ENCODE measurements around the gene ZAP70. TPM values are rescaled to one million over a fixed set of nuclear protein-coding genes. Genes with fewer than 3 reads are reported as not detected.

ZAP70 gene
- total and polyA plus RNA-seq, 10 donors, result 35.2 to 96.1 (median 62.2) TPM

DNA sequence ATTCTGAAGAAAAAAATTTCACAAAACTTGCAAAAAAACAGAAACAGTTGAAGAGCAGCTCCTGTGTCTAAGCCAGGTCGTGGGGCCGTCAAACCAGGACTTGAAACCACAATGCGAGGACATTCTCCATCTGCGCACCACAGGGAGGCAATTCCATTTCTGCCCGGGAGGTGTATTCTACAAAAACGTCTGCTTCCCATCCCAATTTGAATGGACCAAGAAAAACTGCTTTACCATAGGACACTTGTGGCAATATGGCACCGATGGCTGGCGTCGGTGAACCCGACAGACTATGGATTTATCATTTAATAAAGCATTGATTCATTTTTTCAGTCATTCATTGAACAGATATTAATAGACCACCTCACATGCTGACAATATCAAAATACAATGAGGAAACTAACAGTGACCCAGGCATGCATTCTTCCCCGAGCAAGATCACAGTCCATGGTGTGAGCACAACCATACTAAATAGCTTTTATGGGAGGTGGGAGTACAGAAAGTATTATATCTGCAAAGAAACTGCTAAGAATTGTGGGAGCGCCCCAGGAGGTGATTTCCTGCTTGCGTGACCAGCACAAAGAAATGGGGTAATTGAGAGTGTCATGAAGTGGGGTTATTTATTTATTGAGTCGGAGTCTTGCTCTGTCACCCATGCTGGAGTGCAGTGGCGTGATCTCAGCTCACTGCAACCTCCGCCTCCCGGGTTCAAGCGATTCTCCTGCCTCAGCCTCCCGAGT, 10.5 kb upstream of the ZAP70 start:
- TF ChIP-seq, protein P1, sequence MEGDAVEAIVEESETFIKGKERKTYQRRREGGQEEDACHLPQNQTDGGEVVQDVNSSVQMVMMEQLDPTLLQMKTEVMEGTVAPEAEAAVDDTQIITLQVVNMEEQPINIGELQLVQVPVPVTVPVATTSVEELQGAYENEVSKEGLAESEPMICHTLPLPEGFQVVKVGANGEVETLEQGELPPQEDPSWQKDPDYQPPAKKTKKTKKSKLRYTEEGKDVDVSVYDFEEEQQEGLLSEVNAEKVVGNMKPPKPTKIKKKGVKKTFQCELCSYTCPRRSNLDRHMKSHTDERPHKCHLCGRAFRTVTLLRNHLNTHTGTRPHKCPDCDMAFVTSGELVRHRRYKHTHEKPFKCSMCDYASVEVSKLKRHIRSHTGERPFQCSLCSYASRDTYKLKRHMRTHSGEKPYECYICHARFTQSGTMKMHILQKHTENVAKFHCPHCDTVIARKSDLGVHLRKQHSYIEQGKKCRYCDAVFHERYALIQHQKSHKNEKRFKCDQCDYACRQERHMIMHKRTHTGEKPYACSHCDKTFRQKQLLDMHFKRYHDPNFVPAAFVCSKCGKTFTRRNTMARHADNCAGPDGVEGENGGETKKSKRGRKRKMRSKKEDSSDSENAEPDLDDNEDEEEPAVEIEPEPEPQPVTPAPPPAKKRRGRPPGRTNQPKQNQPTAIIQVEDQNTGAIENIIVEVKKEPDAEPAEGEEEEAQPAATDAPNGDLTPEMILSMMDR (IDR thresholded peaks at IDR 0.05 in 8 of 11, conservative IDR thresholded peaks at IDR 0.05 in 3 of 11), result no peak
- TF ChIP-seq POLR2AphosphoS5 (IDR thresholded peaks at IDR 0.05), result no peak
- TF ChIP-seq POLR2A (IDR thresholded peaks at IDR 0.05), result no peak
- intact Hi-C loops (cut with DNase I; ENCODE audit: low total_unique reads), result loop anchor here (5.0 kb wide), 1 partner anchor 684 kb away; no protein-coding TSS in a partner anchor
- H3K4me3 ChIP-seq, result no peak overlapping the region
- H3K9me3 ChIP-seq, result no peaks in the 10 kb centered on the region
- DNase-seq, result no peak
- peaks cover 0 to 9% (median 0%) of the 10 kb centered on the region in 7 donors for H3K27me3 ChIP-seq (replicated peaks in 1 of 7)
- H3K27ac ChIP-seq, result no peak overlapping the region
- H3K36me3 ChIP-seq, result no peaks in the 10 kb centered on the region
- 86 to 94% (median 92%) methylated on average over 18 to 19 of the region's 19 CpGs for WGBS, 5 donors
- peaks cover 0 to 6% (median 0%) of the 10 kb centered on the region in 6 donors for H3K4me1 ChIP-seq

DNA sequence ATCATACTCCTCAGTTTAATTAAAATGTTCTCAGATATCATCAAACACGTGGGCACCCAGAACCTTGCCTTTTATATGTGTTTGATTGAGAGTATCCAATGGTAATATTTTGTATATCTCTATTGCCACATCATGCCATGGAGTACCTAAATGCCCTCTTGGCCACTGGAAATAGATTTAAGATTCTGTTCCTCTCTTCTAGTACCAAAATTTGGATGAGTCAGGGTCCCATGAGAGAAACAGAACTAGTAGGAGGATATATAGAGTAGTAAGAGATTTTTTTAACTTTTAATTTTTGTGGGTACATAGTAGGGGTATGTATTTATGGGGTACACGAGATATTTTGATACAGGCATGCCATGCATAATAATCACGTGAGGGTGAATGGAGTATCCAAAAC, 9.6 kb upstream of the ZAP70 start:
- Histone ChIP-seq H3K4me3 (no peak overlapping the region), H3K4me1 (peaks cover 0 to 6% (median 0%) of the 10 kb centered on the region in 6 donors), H3K27ac (no peak overlapping the region), H3K27me3 (replicated peaks in 1 of 7) (peaks cover 0 to 17% (median 0%) of the 10 kb centered on the region in 7 donors), H3K9me3 (no peaks in the 10 kb centered on the region), H3K36me3 (no peaks in the 10 kb centered on the region)
- DNase-seq, result no peak
- TF ChIP-seq POLR2A (IDR thresholded peaks at IDR 0.05) (no peak), POLR2AphosphoS5 (IDR thresholded peaks at IDR 0.05) (no peak)
- WGBS, 5 donors, result 72 to 87% (median 84%) methylated on average over 3 of the region's 3 CpGs
- intact Hi-C loops (cut with DNase I; ENCODE audit: low total_unique reads), result loop anchor here (5.0 kb wide), 1 partner anchor 684 kb away; no protein-coding TSS in a partner anchor

DNA sequence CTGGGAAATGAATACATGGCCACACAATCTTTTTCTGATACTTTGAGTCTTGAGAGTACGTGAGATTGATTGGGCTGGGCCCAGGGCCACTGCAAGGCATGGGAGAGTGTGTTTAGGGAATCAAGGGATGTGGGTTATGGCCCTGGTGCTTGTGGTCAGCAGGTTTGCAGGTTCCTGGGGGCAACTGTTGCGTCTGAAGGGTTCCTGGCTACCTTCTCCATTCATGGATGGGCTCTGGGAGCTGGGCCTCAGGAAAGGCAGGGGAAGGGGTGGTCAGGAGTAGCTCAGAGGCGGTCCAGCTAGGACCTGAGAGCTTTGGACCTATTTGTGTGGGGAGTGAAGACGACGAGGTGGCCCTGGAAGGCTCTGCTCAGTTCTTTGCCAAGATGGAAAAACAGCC, 8.4 kb upstream of the ZAP70 start:
- Histone ChIP-seq H3K27me3 (replicated peaks in 1 of 7) (peaks cover 0 to 28% (median 0%) of the 10 kb centered on the region in 7 donors), H3K9me3 (no peaks in the 10 kb centered on the region), H3K4me1 (peaks cover 0 to 10% (median 2%) of the 10 kb centered on the region in 6 donors), H3K27ac (no peak overlapping the region), H3K36me3 (no peaks in the 10 kb centered on the region), H3K4me3 (no peak overlapping the region)
- WGBS, 5 donors, result 90 to 98% (median 94%) methylated on average over 5 of the region's 5 CpGs
- intact Hi-C loops (cut with DNase I; ENCODE audit: low total_unique reads), result loop anchor here (5.0 kb wide), 1 partner anchor 682 kb away; no protein-coding TSS in a partner anchor
- TF ChIP-seq POLR2AphosphoS5 (IDR thresholded peaks at IDR 0.05) (no peak), POLR2A (IDR thresholded peaks at IDR 0.05) (no peak)
- TF ChIP-seq, protein P1 (IDR thresholded peaks at IDR 0.05 in 8 of 11, conservative IDR thresholded peaks at IDR 0.05 in 3 of 11), result no peak
- DNase-seq, result no peak

DNA sequence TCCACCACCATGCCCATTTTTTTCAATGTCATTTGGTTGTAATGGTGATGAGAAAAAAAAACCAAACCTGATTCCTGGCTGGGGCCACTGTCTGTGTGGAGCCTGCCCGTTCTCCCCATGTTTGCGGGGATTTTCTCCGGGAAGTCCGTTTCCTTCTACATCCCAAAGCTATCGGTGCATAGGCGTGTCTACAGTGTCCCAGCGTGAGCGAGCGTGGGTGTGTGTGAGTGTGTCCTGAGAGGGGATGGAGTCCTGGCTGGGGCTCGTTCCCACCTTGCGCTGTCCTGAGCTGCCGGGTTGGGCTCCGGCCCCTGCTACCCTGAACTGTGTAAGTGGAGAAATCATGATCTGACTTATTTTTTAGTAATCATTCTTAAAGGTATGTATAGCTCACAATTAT, 7.3 kb upstream of the ZAP70 start:
- Histone ChIP-seq H3K27ac (no peak overlapping the region), H3K9me3 (no peaks in the 10 kb centered on the region), H3K4me3 (no peak overlapping the region), H3K4me1 (peaks cover 0 to 16% (median 3%) of the 10 kb centered on the region in 6 donors), H3K36me3 (no peaks in the 10 kb centered on the region), H3K27me3 (replicated peaks in 1 of 7) (peaks cover 0 to 28% (median 0%) of the 10 kb centered on the region in 7 donors)
- no peak for DNase-seq
- 93 to 98% (median 96%) methylated on average over 13 of the region's 13 CpGs for WGBS, 5 donors
- intact Hi-C loops (cut with DNase I; ENCODE audit: low total_unique reads), result no loop called here
- TF ChIP-seq POLR2A (IDR thresholded peaks at IDR 0.05) (no peak), POLR2AphosphoS5 (IDR thresholded peaks at IDR 0.05) (no peak)
- TF ChIP-seq, protein P1 (IDR thresholded peaks at IDR 0.05 in 8 of 11, conservative IDR thresholded peaks at IDR 0.05 in 3 of 11), result no peak

Measured in spleen (tissue), 11 donors.